Activated effector memory CD4-positive, alpha-beta T cell treated with Interleukin-2 at 50 U/mL for 16 hours (primary cell): Measurements from ENCODE around the gene MARCHF3.
A peak's percentile ranks its signal among the peaks of the same experiment; 100 is the strongest.

Experiments used
- DNase-seq: peaks from one replicate; pipeline ENCODE4 v3.0.0-alpha.2; 2020

Gene MARCHF3

GRCh38 chr5:126982202-126982601 lies 48.2 kb downstream of the MARCHF3 start:
- DNase-seq = no peak

GRCh38 chr5:126981701-126982100 lies 48.7 kb downstream of the MARCHF3 start:
- DNase-seq = no peak

GRCh38 chr5:126981222-126981621 lies 49.1 kb downstream of the MARCHF3 start:
- no peak for DNase-seq

- no peak for DNase-seq
Observed at GRCh38 chr5:126978258-126978657, 52.1 kb downstream of the MARCHF3 start.

- no peak for DNase-seq
Observed at GRCh38 chr5:126976520-126977172, 53.7 kb downstream of the MARCHF3 start.

- DNase-seq = no peak
Observed at GRCh38 chr5:126975796-126976195, 54.6 kb downstream of the MARCHF3 start.

GRCh38 chr5:126973193-126973592 lies 57.2 kb downstream of the MARCHF3 start:
- DNase-seq = no peak

GRCh38 chr5:126972062-126972895 lies 58.1 kb downstream of the MARCHF3 start:
- DNase-seq = peak; percentile 2

- no peak for DNase-seq
Observed at GRCh38 chr5:126971455-126972031, 58.8 kb downstream of the MARCHF3 start.

GRCh38 chr5:126970517-126971017 lies 59.8 kb downstream of the MARCHF3 start:
- no peak for DNase-seq

GRCh38 chr5:126969548-126969947 lies 60.8 kb downstream of the MARCHF3 start:
- no peak for DNase-seq

GRCh38 chr5:126967808-126968466 lies 62.4 kb downstream of the MARCHF3 start:
- no peak for DNase-seq

- DNase-seq = no peak
Observed at GRCh38 chr5:126965487-126965886, 64.9 kb downstream of the MARCHF3 start.

- no peak for DNase-seq
Observed at GRCh38 chr5:126965061-126965475, 65.3 kb downstream of the MARCHF3 start.

- no peak for DNase-seq
Observed at GRCh38 chr5:126963822-126964375, 66.5 kb downstream of the MARCHF3 start.

- no peak for DNase-seq
Observed at GRCh38 chr5:126961702-126962101, 68.7 kb downstream of the MARCHF3 start.

GRCh38 chr5:126961128-126961527 lies 69.2 kb downstream of the MARCHF3 start:
- DNase-seq = no peak

GRCh38 chr5:126959188-126959587 lies 71.2 kb downstream of the MARCHF3 start:
- no peak for DNase-seq

- no peak for DNase-seq
Observed at GRCh38 chr5:126956991-126957390, 73.4 kb downstream of the MARCHF3 start.

GRCh38 chr5:126954981-126955380 lies 75.4 kb downstream of the MARCHF3 start:
- DNase-seq = no peak

- DNase-seq = no peak
Observed at GRCh38 chr5:126953640-126954039, 76.7 kb downstream of the MARCHF3 start.

GRCh38 chr5:126949475-126949874 lies 80.9 kb downstream of the MARCHF3 start:
- DNase-seq = no peak

GRCh38 chr5:126948453-126948852 lies 81.9 kb downstream of the MARCHF3 start:
- no peak for DNase-seq
